ENCODE measurements around the gene LSM14B.

GRCh38 chr20:62126141-62126540, 3.9 kb downstream of the LSM14B start:
- TF ChIP-seq POLR2A (IDR thresholded peaks at IDR 0.05), result no peak
- no peak for TF ChIP-seq CTCF (IDR thresholded peaks at IDR 0.05)
- no peak for TF ChIP-seq EP300 (IDR thresholded peaks at IDR 0.05)
